ENCODE data around the gene PAX2. TPM values are rescaled to one million over a fixed set of nuclear protein-coding genes. Genes with fewer than 3 reads are reported as not detected.

The PAX2 gene
- total and polyA plus RNA-seq, 2 of the 13 experiments (the other 11 are each of a cell fraction or from before 2014, with no cell fraction given): not detected

DNA sequence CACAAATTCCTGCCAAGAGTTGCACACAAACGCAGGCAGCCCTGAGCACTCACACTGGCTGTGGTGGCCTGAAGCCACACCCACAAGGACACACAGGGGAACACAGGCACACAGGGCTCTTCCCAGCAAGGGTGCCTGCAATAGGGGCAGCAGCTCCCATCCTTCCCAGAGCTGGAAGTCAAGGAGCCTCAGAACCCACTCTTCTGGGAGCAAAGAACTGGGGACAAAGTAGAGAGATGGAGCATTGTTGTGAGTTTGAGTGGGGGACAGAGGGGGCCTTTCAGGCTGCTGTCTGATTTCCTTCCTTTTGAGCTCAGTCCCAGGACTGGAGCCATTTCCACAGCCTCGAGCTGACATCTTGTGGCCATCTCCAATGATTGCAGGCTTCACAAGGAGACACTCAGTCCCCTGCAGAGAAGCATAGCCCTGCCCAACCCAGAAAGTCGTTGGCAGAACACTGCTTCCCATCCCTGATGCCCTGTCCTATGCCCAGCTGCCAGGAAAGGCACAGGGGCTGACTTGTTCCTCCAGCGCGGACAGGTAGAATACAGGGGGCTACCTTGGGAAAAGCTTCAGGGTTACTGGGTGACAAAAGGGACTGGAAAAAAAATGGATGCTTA, 133.0 kb downstream of the PAX2 start (continued):
- TF ChIP-seq GFI1 (CRISPR knock-in tag; IDR thresholded peaks at IDR 0.05; ENCODE audit: borderline replicate concordance): no peak
- no peak for TF ChIP-seq ZC3H13 (CRISPR knock-in tag; IDR thresholded peaks at IDR 0.05)
- no peak for TF ChIP-seq PHB2 (IDR thresholded peaks at IDR 0.05; ENCODE audit: partially characterized antibody)
- TF ChIP-seq EHMT2 (IDR thresholded peaks at IDR 0.05; ENCODE audit: borderline replicate concordance, low read depth, low read length): no peak
- no peak for TF ChIP-seq FLYWCH1 (CRISPR knock-in tag; IDR thresholded peaks at IDR 0.05)
- peak; percentile 68; the same call in 1 of the 2 replicates for TF ChIP-seq ZNF34 (CRISPR knock-in tag; IDR thresholded peaks at IDR 0.05; ENCODE audit: borderline replicate concordance)
- no peak for TF ChIP-seq NFKBIZ (CRISPR knock-in tag; IDR thresholded peaks at IDR 0.05)
- no peak for TF ChIP-seq ZNF614 (CRISPR knock-in tag; IDR thresholded peaks at IDR 0.05; ENCODE audit: borderline replicate concordance)
- no peak for TF ChIP-seq ZNF619 (CRISPR knock-in tag; IDR thresholded peaks at IDR 0.05)
- TF ChIP-seq, protein P1, sequence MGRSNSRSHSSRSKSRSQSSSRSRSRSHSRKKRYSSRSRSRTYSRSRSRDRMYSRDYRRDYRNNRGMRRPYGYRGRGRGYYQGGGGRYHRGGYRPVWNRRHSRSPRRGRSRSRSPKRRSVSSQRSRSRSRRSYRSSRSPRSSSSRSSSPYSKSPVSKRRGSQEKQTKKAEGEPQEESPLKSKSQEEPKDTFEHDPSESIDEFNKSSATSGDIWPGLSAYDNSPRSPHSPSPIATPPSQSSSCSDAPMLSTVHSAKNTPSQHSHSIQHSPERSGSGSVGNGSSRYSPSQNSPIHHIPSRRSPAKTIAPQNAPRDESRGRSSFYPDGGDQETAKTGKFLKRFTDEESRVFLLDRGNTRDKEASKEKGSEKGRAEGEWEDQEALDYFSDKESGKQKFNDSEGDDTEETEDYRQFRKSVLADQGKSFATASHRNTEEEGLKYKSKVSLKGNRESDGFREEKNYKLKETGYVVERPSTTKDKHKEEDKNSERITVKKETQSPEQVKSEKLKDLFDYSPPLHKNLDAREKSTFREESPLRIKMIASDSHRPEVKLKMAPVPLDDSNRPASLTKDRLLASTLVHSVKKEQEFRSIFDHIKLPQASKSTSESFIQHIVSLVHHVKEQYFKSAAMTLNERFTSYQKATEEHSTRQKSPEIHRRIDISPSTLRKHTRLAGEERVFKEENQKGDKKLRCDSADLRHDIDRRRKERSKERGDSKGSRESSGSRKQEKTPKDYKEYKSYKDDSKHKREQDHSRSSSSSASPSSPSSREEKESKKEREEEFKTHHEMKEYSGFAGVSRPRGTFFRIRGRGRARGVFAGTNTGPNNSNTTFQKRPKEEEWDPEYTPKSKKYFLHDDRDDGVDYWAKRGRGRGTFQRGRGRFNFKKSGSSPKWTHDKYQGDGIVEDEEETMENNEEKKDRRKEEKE (IDR thresholded peaks at IDR 0.05): no peak
- TF ChIP-seq, protein P2, sequence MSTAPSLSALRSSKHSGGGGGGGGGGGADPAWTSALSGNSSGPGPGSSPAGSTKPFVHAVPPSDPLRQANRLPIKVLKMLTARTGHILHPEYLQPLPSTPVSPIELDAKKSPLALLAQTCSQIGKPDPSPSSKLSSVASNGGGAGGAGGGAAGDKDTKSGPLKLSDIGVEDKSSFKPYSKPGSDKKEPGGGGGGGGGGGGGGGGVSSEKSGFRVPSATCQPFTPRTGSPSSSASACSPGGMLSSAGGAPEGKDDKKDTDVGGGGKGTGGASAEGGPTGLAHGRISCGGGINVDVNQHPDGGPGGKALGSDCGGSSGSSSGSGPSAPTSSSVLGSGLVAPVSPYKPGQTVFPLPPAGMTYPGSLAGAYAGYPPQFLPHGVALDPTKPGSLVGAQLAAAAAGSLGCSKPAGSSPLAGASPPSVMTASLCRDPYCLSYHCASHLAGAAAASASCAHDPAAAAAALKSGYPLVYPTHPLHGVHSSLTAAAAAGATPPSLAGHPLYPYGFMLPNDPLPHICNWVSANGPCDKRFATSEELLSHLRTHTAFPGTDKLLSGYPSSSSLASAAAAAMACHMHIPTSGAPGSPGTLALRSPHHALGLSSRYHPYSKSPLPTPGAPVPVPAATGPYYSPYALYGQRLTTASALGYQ (CRISPR knock-in tag; IDR thresholded peaks at IDR 0.05): no peak
- TF ChIP-seq ZNF777 (CRISPR knock-in tag; IDR thresholded peaks at IDR 0.05): 0 out of 2 replicates have a peak, but pooled peaks have one; percentile 19
- TF ChIP-seq, protein P3, sequence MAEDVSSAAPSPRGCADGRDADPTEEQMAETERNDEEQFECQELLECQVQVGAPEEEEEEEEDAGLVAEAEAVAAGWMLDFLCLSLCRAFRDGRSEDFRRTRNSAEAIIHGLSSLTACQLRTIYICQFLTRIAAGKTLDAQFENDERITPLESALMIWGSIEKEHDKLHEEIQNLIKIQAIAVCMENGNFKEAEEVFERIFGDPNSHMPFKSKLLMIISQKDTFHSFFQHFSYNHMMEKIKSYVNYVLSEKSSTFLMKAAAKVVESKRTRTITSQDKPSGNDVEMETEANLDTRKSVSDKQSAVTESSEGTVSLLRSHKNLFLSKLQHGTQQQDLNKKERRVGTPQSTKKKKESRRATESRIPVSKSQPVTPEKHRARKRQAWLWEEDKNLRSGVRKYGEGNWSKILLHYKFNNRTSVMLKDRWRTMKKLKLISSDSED (CRISPR knock-in tag; IDR thresholded peaks at IDR 0.05): no peak
- TF ChIP-seq, protein P4, sequence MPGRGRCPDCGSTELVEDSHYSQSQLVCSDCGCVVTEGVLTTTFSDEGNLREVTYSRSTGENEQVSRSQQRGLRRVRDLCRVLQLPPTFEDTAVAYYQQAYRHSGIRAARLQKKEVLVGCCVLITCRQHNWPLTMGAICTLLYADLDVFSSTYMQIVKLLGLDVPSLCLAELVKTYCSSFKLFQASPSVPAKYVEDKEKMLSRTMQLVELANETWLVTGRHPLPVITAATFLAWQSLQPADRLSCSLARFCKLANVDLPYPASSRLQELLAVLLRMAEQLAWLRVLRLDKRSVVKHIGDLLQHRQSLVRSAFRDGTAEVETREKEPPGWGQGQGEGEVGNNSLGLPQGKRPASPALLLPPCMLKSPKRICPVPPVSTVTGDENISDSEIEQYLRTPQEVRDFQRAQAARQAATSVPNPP (CRISPR knock-in tag; IDR thresholded peaks at IDR 0.05): no peak
- no peak for TF ChIP-seq MAF1 (CRISPR knock-in tag; IDR thresholded peaks at IDR 0.05; ENCODE audit: borderline replicate concordance)
- TF ChIP-seq, protein P5, sequence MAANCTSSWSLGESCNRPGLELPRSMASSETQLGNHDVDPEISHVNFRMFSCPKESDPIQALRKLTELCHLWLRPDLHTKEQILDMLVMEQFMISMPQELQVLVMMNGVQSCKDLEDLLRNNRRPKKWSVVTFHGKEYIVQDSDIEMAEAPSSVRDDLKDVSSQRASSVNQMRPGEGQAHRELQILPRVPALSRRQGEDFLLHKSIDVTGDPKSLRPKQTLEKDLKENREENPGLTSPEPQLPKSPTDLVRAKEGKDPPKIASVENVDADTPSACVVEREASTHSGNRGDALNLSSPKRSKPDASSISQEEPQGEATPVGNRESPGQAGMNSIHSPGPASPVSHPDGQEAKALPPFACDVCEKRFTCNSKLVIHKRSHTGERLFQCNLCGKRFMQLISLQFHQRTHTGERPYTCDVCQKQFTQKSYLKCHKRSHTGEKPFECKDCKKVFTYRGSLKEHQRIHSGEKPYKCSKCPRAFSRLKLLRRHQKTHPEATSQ (CRISPR knock-in tag; IDR thresholded peaks at IDR 0.05; ENCODE audit: borderline replicate concordance): no peak
- TF ChIP-seq ZNF607 (CRISPR knock-in tag; IDR thresholded peaks at IDR 0.05; ENCODE audit: borderline replicate concordance): 0 out of 2 replicates have a peak, but pooled peaks have one; percentile 27
- TF ChIP-seq ZNF343 (CRISPR knock-in tag; IDR thresholded peaks at IDR 0.05): no peak
- no peak for TF ChIP-seq ZNF3 (CRISPR knock-in tag; IDR thresholded peaks at IDR 0.05)
- 0 out of 2 replicates have a peak, but pooled peaks have one; percentile 46 for TF ChIP-seq NCOA2 (CRISPR knock-in tag; IDR thresholded peaks at IDR 0.05)

Data from HepG2 (cell line).